ENCODE data around the gene PTTG2.

PTTG2 gene

GRCh38 chr4:37936889-37937498, 23.2 kb upstream of the PTTG2 start:
- TF ChIP-seq, protein P1, sequence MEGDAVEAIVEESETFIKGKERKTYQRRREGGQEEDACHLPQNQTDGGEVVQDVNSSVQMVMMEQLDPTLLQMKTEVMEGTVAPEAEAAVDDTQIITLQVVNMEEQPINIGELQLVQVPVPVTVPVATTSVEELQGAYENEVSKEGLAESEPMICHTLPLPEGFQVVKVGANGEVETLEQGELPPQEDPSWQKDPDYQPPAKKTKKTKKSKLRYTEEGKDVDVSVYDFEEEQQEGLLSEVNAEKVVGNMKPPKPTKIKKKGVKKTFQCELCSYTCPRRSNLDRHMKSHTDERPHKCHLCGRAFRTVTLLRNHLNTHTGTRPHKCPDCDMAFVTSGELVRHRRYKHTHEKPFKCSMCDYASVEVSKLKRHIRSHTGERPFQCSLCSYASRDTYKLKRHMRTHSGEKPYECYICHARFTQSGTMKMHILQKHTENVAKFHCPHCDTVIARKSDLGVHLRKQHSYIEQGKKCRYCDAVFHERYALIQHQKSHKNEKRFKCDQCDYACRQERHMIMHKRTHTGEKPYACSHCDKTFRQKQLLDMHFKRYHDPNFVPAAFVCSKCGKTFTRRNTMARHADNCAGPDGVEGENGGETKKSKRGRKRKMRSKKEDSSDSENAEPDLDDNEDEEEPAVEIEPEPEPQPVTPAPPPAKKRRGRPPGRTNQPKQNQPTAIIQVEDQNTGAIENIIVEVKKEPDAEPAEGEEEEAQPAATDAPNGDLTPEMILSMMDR (IDR thresholded peaks at IDR 0.05), result no peak
- Mint-ChIP-seq H3K36me3 (ENCODE audit: low read depth) (no peaks in the 10 kb centered on the region), H3K27me3 (ENCODE audit: low read depth, poor library complexity) (no peaks in the 10 kb centered on the region), H3K4me1 (no peaks in the 10 kb centered on the region), H3K27ac (no peak overlapping the region), H3K9me3 (peaks cover 12% of the 10 kb centered on the region), H3K4me3 (no peak overlapping the region)
- DNase-seq, result no peak

GRCh38 chr4:37938208-37938607, 22.0 kb upstream of the PTTG2 start:
- TF ChIP-seq, protein P1 (IDR thresholded peaks at IDR 0.05), result no peak
- Mint-ChIP-seq H3K9me3 (peaks cover 16% of the 10 kb centered on the region), H3K36me3 (ENCODE audit: low read depth) (no peaks in the 10 kb centered on the region), H3K4me3 (no peak overlapping the region), H3K27me3 (ENCODE audit: low read depth, poor library complexity) (peaks cover 3% of the 10 kb centered on the region), H3K4me1 (no peaks in the 10 kb centered on the region), H3K27ac (no peak overlapping the region)
- DNase-seq, result no peak

- Mint-ChIP-seq H3K27ac (no peak overlapping the region), H3K9me3 (peaks cover 12% of the 10 kb centered on the region), H3K36me3 (ENCODE audit: low read depth) (no peaks in the 10 kb centered on the region), H3K27me3 (ENCODE audit: low read depth, poor library complexity) (peaks cover 10% of the 10 kb centered on the region), H3K4me3 (no peak overlapping the region), H3K4me1 (no peaks in the 10 kb centered on the region)
- TF ChIP-seq, protein P1 (IDR thresholded peaks at IDR 0.05), result no peak
- DNase-seq, result no peak
These were observed 13.6 kb upstream of the PTTG2 start for GRCh38 chr4:37946503-37947179.

DNA sequence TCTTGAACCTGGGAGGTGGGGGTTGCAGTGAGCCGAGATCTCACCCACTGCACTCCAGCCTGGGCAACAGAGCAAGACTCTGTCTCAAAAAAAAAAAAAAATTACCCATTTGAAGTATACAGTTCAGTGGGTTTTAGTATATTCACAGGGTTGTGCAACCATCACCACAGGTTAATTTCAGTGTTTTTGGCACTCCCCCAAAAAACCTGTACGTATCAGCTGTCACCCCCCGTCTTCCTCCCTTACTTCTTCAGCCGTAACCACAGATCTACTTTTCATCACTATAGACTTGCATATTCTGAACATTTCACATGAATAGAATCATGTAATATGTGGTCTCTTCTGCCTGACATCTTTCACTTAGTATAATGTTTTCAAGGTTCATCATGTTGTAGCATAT, 11.7 kb upstream of the PTTG2 start:
- H3K4me3 Mint-ChIP-seq, result no peak overlapping the region

GRCh38 chr4:37949636-37950426, 10.4 kb upstream of the PTTG2 start:
- H3K27me3 Mint-ChIP-seq (ENCODE audit: low read depth, poor library complexity), result peaks cover 12% of the 10 kb centered on the region
- DNase-seq, result no peak
- TF ChIP-seq, protein P1 (IDR thresholded peaks at IDR 0.05), result no peak
- no peaks in the 10 kb centered on the region for H3K4me1 Mint-ChIP-seq
- no peak overlapping the region for H3K27ac Mint-ChIP-seq
- no peaks in the 10 kb centered on the region for H3K36me3 Mint-ChIP-seq (ENCODE audit: low read depth)
- H3K4me3 Mint-ChIP-seq, result no peak overlapping the region
- no peaks in the 10 kb centered on the region for H3K9me3 Mint-ChIP-seq

More for the DNA sequence above, 11.7 kb upstream of the PTTG2 start:
- no peak for DNase-seq
- TF ChIP-seq, protein P1 (IDR thresholded peaks at IDR 0.05), result no peak
- Mint-ChIP-seq H3K9me3 (peaks cover under 1% of the 10 kb centered on the region), H3K27ac (no peak overlapping the region), H3K27me3 (ENCODE audit: low read depth, poor library complexity) (peaks cover 8% of the 10 kb centered on the region), H3K36me3 (ENCODE audit: low read depth) (no peaks in the 10 kb centered on the region), H3K4me1 (no peaks in the 10 kb centered on the region)

Data from nephron progenitor cell (in vitro differentiated cells).